ENCODE results near the gene PPL. TPM values are rescaled to one million over a fixed set of nuclear protein-coding genes. Genes with fewer than 3 reads are reported as not detected.
A peak's percentile ranks its signal among the peaks of the same experiment; 100 is the strongest.

Gene PPL
- total and polyA plus RNA-seq, 2 experiments from 2014 or later = 8.4 to 10.8 TPM

- H3K4me3 ChIP-seq = no peak overlapping the region
- no peak for DNase-seq (ENCODE audit: low read depth in 1 of 2, low spot score in 1 of 2)
- H3K27me3 ChIP-seq = no peaks in the 10 kb centered on the region
- TF ChIP-seq CTCF (IDR thresholded peaks at IDR 0.05; ENCODE audit: low read depth, low read length) = no peak
- no peaks in the 10 kb centered on the region for H3K9me3 ChIP-seq (ENCODE audit: low read depth)
- no peak overlapping the region for H3K27ac ChIP-seq
- no peaks in the 10 kb centered on the region for H3K4me1 ChIP-seq (ENCODE audit: low read depth)
- no peaks in the 10 kb centered on the region for H3K36me3 ChIP-seq
Observed at GRCh38 chr16:4918781-4919251, 18.1 kb downstream of the PPL start.

DNA sequence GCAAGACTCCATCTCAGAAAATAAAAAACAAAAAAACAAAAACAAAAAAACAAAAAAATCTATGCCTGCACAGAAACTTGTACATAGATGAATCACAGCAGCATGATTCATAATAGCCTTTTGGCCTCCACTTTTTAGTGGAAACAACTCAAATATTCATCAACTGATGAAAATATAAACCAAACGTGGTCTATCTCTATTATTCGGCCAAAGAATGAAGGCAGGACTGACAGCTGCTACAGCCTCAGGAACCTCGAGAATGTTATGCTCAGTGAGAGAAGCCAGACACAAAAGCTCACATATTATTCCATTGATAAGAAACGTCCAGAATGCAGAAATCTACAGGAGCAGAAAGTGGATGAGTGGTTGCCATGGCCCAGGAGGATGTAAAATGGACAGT, 19.8 kb downstream of the PPL start:
- no peak for TF ChIP-seq CTCF (IDR thresholded peaks at IDR 0.05; ENCODE audit: low read depth, low read length)
- Histone ChIP-seq H3K27ac (no peak overlapping the region), H3K4me1 (ENCODE audit: low read depth) (no peaks in the 10 kb centered on the region), H3K4me3 (no peak overlapping the region), H3K9me3 (ENCODE audit: low read depth) (no peaks in the 10 kb centered on the region), H3K27me3 (no peaks in the 10 kb centered on the region), H3K36me3 (no peaks in the 10 kb centered on the region)
- DNase-seq (ENCODE audit: low read depth in 1 of 2, low spot score in 1 of 2) = peak in 1 of 2 donors; percentile 27

DNA sequence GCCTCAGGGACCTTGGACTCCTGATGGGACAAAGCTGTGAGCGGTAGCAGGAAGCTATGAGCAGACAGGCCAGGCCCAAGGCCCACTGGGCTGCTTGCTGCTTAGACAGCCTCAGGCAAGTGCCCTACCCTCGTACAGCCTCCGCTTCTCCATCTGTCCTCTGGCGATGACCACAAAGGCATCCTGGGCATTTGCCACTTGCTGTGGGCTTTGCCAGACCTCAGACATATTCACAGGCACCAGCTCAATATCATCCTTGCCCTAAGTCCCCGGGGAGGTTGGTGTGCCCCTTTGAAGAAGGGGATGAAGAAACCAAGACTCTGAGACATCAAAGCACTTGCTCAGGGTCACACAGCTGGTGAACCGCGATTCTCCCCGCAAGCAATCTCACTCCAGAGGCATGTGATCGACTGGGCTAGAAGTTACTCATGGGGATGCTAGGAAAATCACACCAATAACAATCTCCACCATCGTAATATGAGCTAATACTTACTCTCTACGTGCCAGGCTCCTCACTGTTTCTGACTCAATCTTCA, 21.7 kb downstream of the PPL start:
- Histone ChIP-seq H3K36me3 (no peaks in the 10 kb centered on the region), H3K27me3 (no peaks in the 10 kb centered on the region), H3K9me3 (ENCODE audit: low read depth) (no peaks in the 10 kb centered on the region), H3K27ac (no peak overlapping the region), H3K4me1 (ENCODE audit: low read depth) (no peaks in the 10 kb centered on the region), H3K4me3 (no peak overlapping the region)
- no peak for TF ChIP-seq CTCF (IDR thresholded peaks at IDR 0.05; ENCODE audit: low read depth, low read length)
- peak in 1 of 2 donors; percentile 49 for DNase-seq (ENCODE audit: low read depth in 1 of 2, low spot score in 1 of 2)

DNA sequence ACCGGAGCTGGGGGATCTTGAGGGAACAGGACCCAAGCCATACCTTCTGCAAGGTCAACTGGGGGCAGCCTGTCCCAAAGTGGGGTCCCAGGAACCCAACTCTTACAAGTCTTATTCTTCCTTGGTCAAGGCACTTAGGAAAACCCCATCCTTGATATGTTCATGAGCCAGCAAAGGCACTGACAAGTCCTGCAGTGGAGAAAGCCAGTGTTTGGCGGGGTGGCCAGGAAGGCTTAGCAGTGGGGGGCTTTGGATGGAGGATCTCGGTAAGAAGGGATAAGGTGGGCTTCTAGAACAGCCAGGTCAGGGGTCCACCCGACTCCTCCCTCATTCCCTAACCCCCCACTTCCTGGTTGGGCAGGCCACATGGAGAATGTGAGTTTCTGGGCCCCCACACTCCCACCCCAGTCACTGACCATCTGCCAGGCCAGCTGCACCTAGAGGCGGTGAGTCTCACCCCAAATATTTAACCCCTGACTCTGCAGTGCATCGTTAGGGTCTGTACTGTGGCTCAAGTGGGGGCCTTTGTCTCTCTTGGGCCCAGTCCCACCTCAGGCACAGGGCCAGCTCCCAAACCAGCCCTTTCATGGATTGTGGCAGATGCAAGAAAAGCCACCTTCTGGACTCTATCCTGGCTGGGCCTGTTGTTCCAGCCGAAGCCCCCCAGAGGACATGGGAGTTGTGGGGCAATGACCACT, 22.3 kb downstream of the PPL start:
- no peak for DNase-seq (ENCODE audit: low read depth in 1 of 2, low spot score in 1 of 2)
- Histone ChIP-seq H3K36me3 (no peaks in the 10 kb centered on the region), H3K4me1 (ENCODE audit: low read depth) (no peaks in the 10 kb centered on the region), H3K4me3 (no peak overlapping the region), H3K9me3 (ENCODE audit: low read depth) (no peaks in the 10 kb centered on the region), H3K27me3 (no peaks in the 10 kb centered on the region), H3K27ac (no peak overlapping the region)
- no peak for TF ChIP-seq CTCF (IDR thresholded peaks at IDR 0.05; ENCODE audit: low read depth, low read length)

- no peaks in the 10 kb centered on the region for H3K27me3 ChIP-seq
- H3K9me3 ChIP-seq (ENCODE audit: low read depth) = no peaks in the 10 kb centered on the region
- no peak for DNase-seq (ENCODE audit: low read depth in 1 of 2, low spot score in 1 of 2)
- TF ChIP-seq CTCF (IDR thresholded peaks at IDR 0.05; ENCODE audit: low read depth, low read length) = no peak
- H3K4me1 ChIP-seq (ENCODE audit: low read depth) = no peaks in the 10 kb centered on the region
- H3K36me3 ChIP-seq = no peaks in the 10 kb centered on the region
- H3K27ac ChIP-seq = no peak overlapping the region
- H3K4me3 ChIP-seq = no peak overlapping the region
Observed at GRCh38 chr16:4913774-4914525, 23.0 kb downstream of the PPL start.
